IMR-90 (cell line): ENCODE data around the gene PRSS56. TPM values are rescaled to one million over a fixed set of nuclear protein-coding genes. Genes with fewer than 3 reads are reported as not detected.

ENCODE experiments used
- ATAC-seq: fragments of 200-7000 bp; cut with Tn5 transposase; 2 replicates; pipeline ENCODE4 v1.9.1; 2020; ENCODE audit warnings: low read depth, mild to moderate bottlenecking, moderate library complexity
- BruUV-seq: library from RNA; stranded (reverse); fragments of 400-500 nt; replicated peaks from 2 replicates; lab custom pipeline; 2021; lab: Mats Ljungman, UMichigan
- CTCF ChIA-PET: fragments of 300-600 bp; formaldehyde crosslinking; extraction: SDS; loops from one replicate; lab custom pipeline; 2021; ENCODE audit warnings: antibody characterized with exemption; lab: Yijun Ruan, JAX
- POLR2A ChIA-PET: fragments of 300-600 bp; sonication (Branson Sonifier 250); formaldehyde crosslinking; loops from one replicate; lab custom pipeline; 2022; ENCODE audit warnings: antibody characterized with exemption; ENCODE audit not compliant: unreplicated experiment; lab: Charles Lee
- DNase-seq: peaks from one replicate; pipeline ENCODE4 v3.0.0; 2013
- H2AFZ ChIP-seq: replicated peaks from 2 replicates; pipeline ENCODE3; 2013; ENCODE audit warnings: low read length, mild to moderate bottlenecking; ENCODE audit not compliant: poor library complexity
- H2AK5ac ChIP-seq: 2 replicates; pipeline ENCODE4 v1.6.1; 2013; ENCODE audit warnings: low read depth, low read length, inconsistent platforms
- H2AK9ac ChIP-seq: replicated peaks from 2 replicates; pipeline ENCODE3; 2013; ENCODE audit warnings: mild to moderate bottlenecking, low read depth, low read length, moderate library complexity; ENCODE audit not compliant: poor library complexity
- H2BK120ac ChIP-seq: 2 replicates; pipeline ENCODE4 v1.6.1; 2013; ENCODE audit warnings: low read depth, low read length, inconsistent platforms
- H2BK15ac ChIP-seq: 3 replicates; pipeline ENCODE4 v1.6.1; 2013; ENCODE audit warnings: low read depth, low read length, inconsistent platforms
- H2BK20ac ChIP-seq: 2 replicates; pipeline ENCODE4 v1.6.1; 2013; ENCODE audit warnings: low read depth, mild to moderate bottlenecking, inconsistent platforms, low read length, moderate library complexity
- H2BK5ac ChIP-seq: 2 replicates; pipeline ENCODE4 v1.6.1; 2013; ENCODE audit warnings: mild to moderate bottlenecking, low read depth, low read length, inconsistent platforms; ENCODE audit not compliant: poor library complexity, severe bottlenecking
- H3K14ac ChIP-seq: replicated peaks from 2 replicates; pipeline ENCODE4 v1.6.1; 2013; ENCODE audit warnings: low read depth, low read length, inconsistent platforms
- H3K18ac ChIP-seq: 2 replicates; pipeline ENCODE4 v1.6.1; 2013; ENCODE audit warnings: low read depth, low read length, control low read depth
- H3K23ac ChIP-seq: 2 replicates; pipeline ENCODE4 v1.6.1; 2013; ENCODE audit warnings: low read depth, low read length, inconsistent platforms
- H3K27ac ChIP-seq: 2 replicates; pipeline ENCODE4 v1.5.1; 2013; ENCODE audit warnings: mild to moderate bottlenecking, control low read depth, low read length; ENCODE audit not compliant: insufficient read depth
- H3K27me3 ChIP-seq: 2 replicates; pipeline ENCODE4 v1.6.1; 2013; ENCODE audit warnings: low read length; ENCODE audit not compliant: control insufficient read depth, insufficient read depth
- H3K36me3 ChIP-seq: 2 replicates; pipeline ENCODE4 v1.6.1; 2013; ENCODE audit warnings: low read length, mixed read lengths; ENCODE audit not compliant: control insufficient read depth, insufficient read depth
- H3K4ac ChIP-seq: 2 replicates; pipeline ENCODE4 v1.6.1; 2013; ENCODE audit warnings: low read depth, low read length, inconsistent platforms
- H3K4me1 ChIP-seq: 2 replicates; pipeline ENCODE4 v1.6.1; 2013; ENCODE audit warnings: low read length, mixed read lengths; ENCODE audit not compliant: control insufficient read depth, insufficient read depth
- H3K4me2 ChIP-seq: 2 replicates; pipeline ENCODE4 v1.6.1; 2013; ENCODE audit warnings: low read depth, mild to moderate bottlenecking, control low read depth, low read length, moderate library complexity
- H3K4me3 ChIP-seq: 2 replicates; pipeline ENCODE4 v1.5.1; 2013; ENCODE audit warnings: low read depth, mild to moderate bottlenecking, control low read depth, low read length, moderate library complexity; ENCODE audit not compliant: insufficient read depth
- H3K56ac ChIP-seq: 2 replicates; pipeline ENCODE4 v1.6.1; 2013; ENCODE audit warnings: low read length, inconsistent platforms; ENCODE audit not compliant: insufficient read depth; ENCODE audit errors: extremely low read depth
- H3K79me1 ChIP-seq, 2 experiments: 2 replicates each; pipeline ENCODE4 v1.6.1; 2013; ENCODE audit warnings: low read length in 2 of 2, inconsistent platforms in 1 of 2, low read depth in 1 of 2
- H3K9ac ChIP-seq: 2 replicates; pipeline ENCODE4 v1.6.1; 2013; ENCODE audit warnings: low read depth, low read length, control low read depth
- H3K9me1 ChIP-seq: 2 replicates; pipeline ENCODE4 v1.6.1; 2013; ENCODE audit warnings: low read length, inconsistent platforms; ENCODE audit not compliant: insufficient read depth
- H3K9me3 ChIP-seq: 2 replicates; pipeline ENCODE4 v1.6.1; 2013; ENCODE audit warnings: low read length; ENCODE audit not compliant: control insufficient read depth, insufficient read depth
- H4K20me1 ChIP-seq: 2 replicates; pipeline ENCODE4 v1.6.1; 2013; ENCODE audit warnings: low read length, inconsistent platforms; ENCODE audit not compliant: insufficient read depth
- H4K5ac ChIP-seq: 2 replicates; pipeline ENCODE4 v1.6.1; 2013; ENCODE audit warnings: mild to moderate bottlenecking, low read depth, low read length, control low read depth
- H4K8ac ChIP-seq, 2 experiments: 2 replicates each; pipeline ENCODE4 v1.6.1; 2013; ENCODE audit warnings: low read depth in 2 of 2, low read length in 2 of 2, control low read depth in 1 of 2, inconsistent platforms in 1 of 2
- H4K91ac ChIP-seq: 2 replicates; pipeline ENCODE4 v1.6.1; 2013; ENCODE audit warnings: low read depth, low read length, inconsistent platforms; ENCODE audit not compliant: insufficient read depth
- CHD1 ChIP-seq: IDR thresholded peaks from 2 replicates; pipeline ENCODE4 v1.6.1; 2012; ENCODE audit warnings: low read depth, low read length, improper control_type of control experiment
- ELK1 ChIP-seq: fragments of 150-350 bp; IDR thresholded peaks from 2 replicates; pipeline ENCODE4 v1.6.1; 2016; ENCODE audit warnings: low read depth, mild to moderate bottlenecking, low read length, moderate library complexity, borderline replicate concordance
- WGBS, 2 experiments: methylation state at CpG; one replicate each; pipeline versions ENCODE4 v1.1.5 to v1.1.7; 2013; ENCODE audit warnings: missing lambda C conversion rate in 2 of 2; ENCODE audit not compliant: insufficient read length in 1 of 2; ENCODE audit errors: extremely low coverage in 2 of 2; 5-methylcytosine and 5-hydroxymethylcytosine counted together
- dilution Hi-C: fragments of 300-500 bp; cut with HindIII; formaldehyde crosslinking; loops from one replicate; pipeline ENCODE4 v1.14.3; 2018; ENCODE audit warnings: low sequenced_read_pairs; ENCODE audit not compliant: unreplicated experiment
- in situ Hi-C: fragments of 300-500 bp; cut with MboI; formaldehyde crosslinking; loops from 3 replicates; pipeline ENCODE4 v1.14.3; 2019; ENCODE audit warnings: low sequenced_read_pairs, inconsistent platforms, mixed read lengths
- intact Hi-C: fragments of 100-400 bp; cut with micrococcal nuclease; formaldehyde crosslinking; loops from 2 replicates; pipeline ENCODE4 v1.10.0; 2022
- polyA plus RNA-seq, 3 experiments: library from polyadenylated mRNA; depleted of rRNA; stranded (reverse); fragments of >200 nt; gene quantifications; 2 replicates each; pipeline ENCODE4 v1.2.3, GENCODE V29; 2012; ENCODE audit warnings: low replicate concordance in 1 of 3
- total RNA-seq: library from RNA; depleted of rRNA; stranded (reverse); fragments of >200 nt; gene quantifications from 2 replicates; pipeline ENCODE4 v1.2.3, GENCODE V29; 2012

PRSS56 gene
- total and polyA plus RNA-seq, 2 of the 4 experiments (the other 2 are of a cell fraction), result not detected

DNA sequence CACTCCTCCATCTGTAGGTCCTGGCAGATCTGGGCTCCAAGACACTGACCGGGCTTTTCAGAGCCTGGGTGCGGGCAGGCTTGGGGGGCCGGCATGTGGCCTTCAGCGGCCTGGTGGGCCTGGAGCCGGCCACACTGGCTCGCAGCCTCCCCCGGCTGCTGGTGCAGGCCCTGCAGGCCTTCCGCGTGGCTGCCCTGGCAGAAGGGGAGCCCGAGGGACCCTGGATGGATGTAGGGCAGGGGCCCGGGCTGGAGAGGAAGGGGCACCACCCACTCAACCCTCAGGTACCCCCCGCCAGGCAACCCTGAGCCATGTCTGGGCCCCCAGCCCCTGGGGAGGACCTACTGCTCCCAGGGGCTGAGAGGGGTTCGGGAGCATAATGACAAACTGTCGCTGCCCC, 5.0 kb downstream of the PRSS56 start:
- WGBS, 2 experiments, result 79% methylated on average over 4 of the region's 14 CpGs; no CpG with 5 or more reads in 1 of the 2 experiments
- intact Hi-C loops, result no loop called here
- Histone ChIP-seq H3K56ac (no peak overlapping the region), H3K18ac (no peak overlapping the region), H2BK15ac (no peak overlapping the region), H3K79me1 (no peaks in the 10 kb centered on the region), H3K9ac (no peak overlapping the region), H2AFZ (no peak overlapping the region), H4K5ac (no peak overlapping the region), H3K4me3 (no peak overlapping the region), H3K23ac (no peak overlapping the region), H3K9me1 (no peaks in the 10 kb centered on the region), H4K91ac (no peak overlapping the region), H3K4ac (no peak overlapping the region), H2BK5ac (no peak overlapping the region), H2BK20ac (no peak overlapping the region), H4K20me1 (no peaks in the 10 kb centered on the region), H3K27ac (no peak overlapping the region), H3K27me3 (peaks cover 69% of the 10 kb centered on the region), H2AK5ac (no peak overlapping the region), H3K9me3 (no peaks in the 10 kb centered on the region), H3K36me3 (no peaks in the 10 kb centered on the region), H3K14ac (no peak overlapping the region), H2AK9ac (no peak overlapping the region), H2BK120ac (no peak overlapping the region), H3K4me1 (no peaks in the 10 kb centered on the region), H3K4me2 (no peak overlapping the region), H4K8ac (no peak overlapping the region)
- DNase-seq (no peak), ATAC-seq (no peak)
- ChIA-PET POLR2A (no interaction called here), CTCF (no interaction called here)
- in situ Hi-C loops, result no loop called here
- TF ChIP-seq CHD1 (no peak), ELK1 (no peak)
- dilution Hi-C loops, result no loop called here
- no TSS peak for BruUV-seq
